Kidney epithelial cell (primary cell): ENCODE data around the gene MRPL49. TPM values are rescaled to one million over a fixed set of nuclear protein-coding genes. Genes with fewer than 3 reads are reported as not detected.
A peak's percentile ranks its signal among the peaks of the same experiment; 100 is the strongest.

Experiments
- DNase-seq: peaks from one replicate; pipeline ENCODE4 v3.0.0-alpha.2; 2010; ENCODE audit warnings: low read depth
- H3K27me3 ChIP-seq: 2 replicates; pipeline ENCODE4 v1.6.0; 2011; ENCODE audit warnings: low read length; ENCODE audit not compliant: control insufficient read depth, insufficient read depth
- H3K36me3 ChIP-seq: 2 replicates; pipeline ENCODE4 v1.5.1; 2011; ENCODE audit warnings: low read length; ENCODE audit not compliant: control insufficient read depth, insufficient read depth
- H3K4me3 ChIP-seq: 2 replicates; pipeline ENCODE4 v1.5.1; 2011; ENCODE audit warnings: low read depth, mild to moderate bottlenecking, control low read depth, low read length
- CTCF ChIP-seq: IDR thresholded peaks from 2 replicates; pipeline ENCODE4 v1.5.1; 2011; ENCODE audit warnings: mild to moderate bottlenecking, moderate library complexity, low read length, control low read depth, inconsistent platforms; ENCODE audit not compliant: insufficient read depth, poor library complexity, severe bottlenecking
- total RNA-seq: library from RNA; depleted of rRNA; stranded (reverse); fragments of >200 nt; gene quantifications from 2 replicates; pipeline ENCODE4 v1.2.3, GENCODE V29; 2015

The MRPL49 gene
- total RNA-seq, 1 donor from 2014 or later: 67.6 TPM

- Histone ChIP-seq H3K27me3 (no peaks in the 10 kb centered on the region), H3K4me3 (peak overlapping the region; percentile 67), H3K36me3 (no peaks in the 10 kb centered on the region)
- TF ChIP-seq CTCF: no peak
- no peak for DNase-seq
Measured at GRCh38 chr11:65096926-65097325, 25.2 kb upstream of the MRPL49 start.

GRCh38 chr11:65100674-65101350 is 21.3 kb upstream of the MRPL49 start:
- Histone ChIP-seq H3K27me3 (no peaks in the 10 kb centered on the region), H3K36me3 (peaks cover 2% of the 10 kb centered on the region), H3K4me3 (no peak overlapping the region)
- peak; percentile 8 for TF ChIP-seq CTCF
- no peak for DNase-seq

- H3K4me3 ChIP-seq: no peak overlapping the region
- no peak for TF ChIP-seq CTCF
- H3K36me3 ChIP-seq: peaks cover 2% of the 10 kb centered on the region
- DNase-seq: no peak
- no peaks in the 10 kb centered on the region for H3K27me3 ChIP-seq
Measured at GRCh38 chr11:65102142-65103095, 19.7 kb upstream of the MRPL49 start.

GRCh38 chr11:65103476-65103875 is 18.6 kb upstream of the MRPL49 start:
- Histone ChIP-seq H3K36me3 (peaks cover 2% of the 10 kb centered on the region), H3K4me3 (no peak overlapping the region), H3K27me3 (no peaks in the 10 kb centered on the region)
- DNase-seq: no peak
- no peak for TF ChIP-seq CTCF

- no peak for DNase-seq
- TF ChIP-seq CTCF: no peak
- no peaks in the 10 kb centered on the region for H3K27me3 ChIP-seq
Measured at GRCh38 chr11:65104628-65105027, 17.5 kb upstream of the MRPL49 start.

More at GRCh38 chr11:65104628-65105027, 17.5 kb upstream of the MRPL49 start:
- Histone ChIP-seq H3K4me3 (no peak overlapping the region), H3K36me3 (peaks cover 3% of the 10 kb centered on the region)
